ENCODE data around the gene POLH.
"Not testable (repeated sequence)": the region's sequence is repeated elsewhere in the genome, so short reads cannot be mapped to it uniquely, and the experiment has no call there.

POLH gene

DNA sequence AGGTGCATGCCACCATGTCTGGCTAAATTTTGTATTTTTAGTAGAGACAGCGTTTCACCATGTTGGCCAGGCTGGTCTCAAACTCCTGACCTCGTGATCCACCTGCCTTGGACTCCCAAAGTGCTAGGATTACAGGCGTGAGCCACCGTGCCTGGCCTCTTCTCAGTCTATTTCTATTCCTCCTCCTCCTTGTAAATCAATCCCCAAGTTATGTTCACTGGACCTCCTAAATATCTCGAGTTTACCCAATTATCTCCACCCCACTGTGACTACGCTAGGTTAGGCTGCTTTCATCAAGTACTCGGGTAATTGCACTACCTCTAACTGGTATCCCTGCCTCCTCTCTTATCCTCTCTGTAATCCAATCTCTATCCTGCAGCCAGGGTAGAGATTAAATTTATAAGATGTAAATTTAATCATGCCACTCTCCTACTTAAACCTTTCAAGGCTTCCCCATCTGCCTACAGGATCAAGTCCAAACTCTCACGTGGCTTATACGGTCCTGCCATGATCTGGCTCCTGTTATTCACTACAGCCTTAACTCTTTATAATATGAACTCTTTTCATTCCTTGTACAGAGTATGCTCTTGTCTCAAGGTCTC, 58.8 kb downstream of the POLH start:
- no peak for DNase-seq

DNA sequence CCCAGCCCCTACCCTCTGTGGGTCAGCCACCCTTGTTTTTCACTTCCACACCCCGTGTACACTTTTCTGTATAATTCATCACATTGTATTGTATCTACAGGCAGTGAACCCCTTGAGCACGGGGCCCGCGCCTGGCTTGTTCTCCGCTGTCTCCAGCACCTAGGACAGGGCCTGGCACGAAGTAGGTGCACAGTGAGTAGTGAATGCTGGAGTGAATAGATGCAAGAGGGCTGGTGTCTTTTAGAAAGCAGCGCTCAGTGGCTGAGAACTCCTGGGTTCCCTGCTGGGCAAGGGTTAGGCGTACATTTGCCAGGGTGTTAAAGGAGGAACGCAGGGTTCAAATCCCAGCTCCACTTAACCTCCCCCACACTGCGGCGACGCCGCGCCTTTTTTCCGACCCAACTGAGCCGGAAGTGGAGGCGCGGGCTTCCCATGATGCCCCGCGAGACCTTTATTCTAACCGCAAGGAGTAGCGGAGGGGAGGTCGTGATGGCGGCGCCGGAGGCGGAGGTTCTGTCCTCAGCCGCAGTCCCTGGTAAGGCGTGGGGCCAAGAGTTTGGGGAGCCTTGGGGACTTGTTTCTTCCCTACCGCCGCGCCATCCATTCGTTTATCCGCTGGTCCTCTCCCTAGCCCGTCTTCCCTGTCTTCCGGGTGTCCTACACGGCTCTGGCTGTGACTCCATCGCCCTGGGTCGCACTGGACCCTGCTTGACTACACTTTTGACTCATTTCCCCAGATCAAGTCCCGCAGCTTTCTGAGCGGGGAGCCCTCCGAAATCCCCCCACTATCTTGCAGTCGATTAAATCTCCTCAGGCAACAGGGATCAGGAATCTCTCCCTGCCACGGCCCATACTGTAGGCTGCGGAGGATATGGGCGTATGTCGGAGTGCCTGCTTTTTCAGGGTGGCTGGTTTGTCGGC, 59.7 kb downstream of the POLH start, which contains the start of gene MAD2L1BP:
Gene MAD2L1BP, plus strand, starts transcription at position 454 of the 921 bp plus-strand sequence. Its CDS starts 36 bp downstream, at position 490.
- DNase-seq: peak; percentile 88

DNA sequence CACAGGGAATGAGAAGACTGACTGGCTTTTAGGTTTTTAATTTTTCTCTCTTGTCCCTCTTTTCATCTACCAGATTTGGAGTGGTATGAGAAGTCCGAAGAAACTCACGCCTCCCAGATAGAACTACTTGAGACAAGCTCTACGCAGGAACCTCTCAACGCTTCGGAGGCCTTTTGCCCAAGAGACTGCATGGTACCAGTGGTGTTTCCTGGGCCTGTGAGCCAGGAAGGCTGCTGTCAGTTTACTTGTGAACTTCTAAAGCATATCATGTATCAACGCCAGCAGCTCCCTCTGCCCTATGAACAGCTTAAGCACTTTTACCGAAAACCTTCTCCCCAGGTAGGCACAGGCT, 60.3 kb downstream of the POLH start:
- DNase-seq: peak; percentile 29

DNA sequence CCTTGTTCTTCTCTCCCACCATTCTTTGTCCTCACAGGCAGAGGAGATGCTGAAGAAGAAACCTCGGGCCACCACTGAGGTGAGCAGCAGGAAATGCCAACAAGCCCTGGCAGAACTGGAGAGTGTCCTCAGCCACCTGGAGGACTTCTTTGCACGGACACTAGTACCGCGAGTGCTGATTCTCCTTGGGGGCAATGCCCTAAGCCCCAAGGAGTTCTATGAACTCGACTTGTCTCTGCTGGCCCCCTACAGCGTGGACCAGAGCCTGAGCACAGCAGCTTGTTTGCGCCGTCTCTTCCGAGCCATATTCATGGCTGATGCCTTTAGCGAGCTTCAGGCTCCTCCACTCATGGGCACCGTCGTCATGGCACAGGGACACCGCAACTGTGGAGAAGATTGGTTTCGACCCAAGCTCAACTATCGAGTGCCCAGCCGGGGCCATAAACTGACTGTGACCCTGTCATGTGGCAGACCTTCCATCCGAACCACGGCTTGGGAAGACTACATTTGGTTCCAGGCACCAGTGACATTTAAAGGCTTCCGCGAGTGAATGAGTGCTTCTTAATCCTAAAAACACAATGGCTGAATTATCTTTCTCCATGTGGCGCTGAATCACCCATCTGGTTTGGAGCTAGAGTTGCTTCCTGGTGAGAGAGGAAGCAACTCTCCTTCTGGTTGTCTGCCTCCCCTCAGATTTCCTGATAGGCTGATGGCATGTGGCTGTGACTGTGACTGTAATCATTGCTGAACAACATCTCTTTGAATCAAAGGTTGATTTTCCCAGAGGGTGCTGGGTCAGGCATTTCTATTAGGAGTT, 64.2 kb downstream of the POLH start:
- DNase-seq: no peak

DNA sequence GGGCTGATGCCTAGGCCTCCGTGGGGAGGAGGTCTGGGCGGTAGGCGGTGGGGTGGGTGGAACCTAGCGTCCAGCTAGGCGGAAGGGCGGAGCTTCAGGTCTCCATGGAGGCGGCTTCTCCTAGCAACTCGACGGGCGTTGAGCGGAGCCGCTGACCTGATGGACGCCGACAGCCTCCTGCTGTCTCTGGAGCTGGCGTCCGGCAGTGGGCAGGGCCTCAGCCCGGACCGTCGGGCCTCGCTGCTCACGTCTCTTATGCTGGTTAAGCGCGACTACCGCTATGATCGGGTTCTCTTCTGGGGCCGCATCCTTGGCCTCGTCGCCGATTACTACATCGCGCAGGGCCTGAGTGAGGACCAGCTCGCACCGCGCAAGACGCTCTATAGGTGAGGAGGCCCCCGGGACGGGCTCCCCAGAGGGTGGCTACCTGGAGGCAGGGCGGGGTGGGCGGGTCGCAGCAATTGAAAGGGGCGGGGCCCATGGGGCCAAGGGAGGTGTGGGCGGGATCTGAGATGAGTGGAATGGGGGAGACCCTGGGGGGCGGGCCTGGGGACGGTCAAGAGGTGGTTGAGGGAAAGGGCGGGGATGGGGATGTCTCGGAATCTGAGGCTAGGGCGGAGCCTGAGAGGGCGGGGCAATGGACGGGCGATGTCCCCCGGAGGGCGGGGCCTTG, 69.1 kb downstream of the POLH start, which contains the start of gene RSPH9:
Gene RSPH9, plus strand, starts transcription at position 97 of the 673 bp plus-strand sequence. Its CDS starts 63 bp downstream, at position 160.
- peak; percentile 80 for DNase-seq

DNA sequence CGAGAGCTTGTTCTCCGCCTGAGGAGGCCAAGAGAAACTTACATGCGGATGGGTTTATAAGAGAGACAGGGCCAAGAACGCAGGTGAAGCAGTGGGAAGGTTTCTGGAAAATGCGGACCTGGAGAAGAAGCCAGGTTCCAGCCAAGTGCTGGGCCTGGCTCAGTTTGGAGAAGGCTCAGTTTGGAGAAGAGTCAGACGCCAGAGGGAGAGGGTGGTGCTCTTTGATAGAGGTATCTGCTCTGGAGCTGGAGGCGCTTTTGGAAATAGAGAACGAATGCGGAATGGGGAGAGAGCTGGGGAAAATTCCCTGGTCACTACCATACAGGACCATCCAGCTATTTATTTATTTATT, 69.6 kb downstream of the POLH start:
- DNase-seq: no peak

DNA sequence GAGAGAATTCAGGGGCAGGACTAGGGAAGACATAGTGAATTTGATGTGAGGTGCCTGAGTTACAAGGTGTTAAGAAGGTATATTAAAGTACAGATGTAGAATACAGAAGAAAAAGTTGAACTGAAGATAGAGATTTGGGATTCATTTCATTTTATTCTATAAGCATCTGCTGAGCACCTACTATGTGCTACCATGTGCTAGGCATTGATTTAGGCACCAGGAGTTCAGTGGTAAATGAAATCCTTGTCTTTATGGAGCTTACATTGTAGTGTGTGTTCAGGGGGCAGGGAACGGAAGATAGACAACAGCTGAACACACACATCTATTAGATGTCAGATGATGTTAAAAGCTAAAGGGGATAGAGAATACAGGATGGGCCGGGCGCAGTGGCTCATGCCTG, 71.6 kb downstream of the POLH start:
- no peak for DNase-seq

DNA sequence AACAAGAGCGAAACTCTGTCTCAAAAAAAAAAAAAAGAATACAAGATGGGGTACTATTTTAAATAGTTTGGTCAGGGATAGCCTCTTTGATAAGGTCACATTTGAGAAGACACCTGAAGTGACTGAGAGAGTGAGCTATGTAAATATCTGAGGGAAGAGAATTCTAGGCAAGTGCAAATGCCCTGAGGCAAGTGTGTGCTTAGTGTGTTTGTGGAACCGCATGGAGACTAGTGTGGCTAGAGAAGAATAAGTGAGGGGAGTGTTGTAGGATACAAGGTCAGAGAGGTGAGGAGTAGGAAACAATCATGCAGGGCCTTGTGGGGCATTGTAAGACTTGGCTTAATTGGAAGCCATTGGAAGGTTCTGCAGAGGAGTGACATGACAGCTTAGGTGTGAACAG, 72.3 kb downstream of the POLH start:
- DNase-seq: no peak

DNA sequence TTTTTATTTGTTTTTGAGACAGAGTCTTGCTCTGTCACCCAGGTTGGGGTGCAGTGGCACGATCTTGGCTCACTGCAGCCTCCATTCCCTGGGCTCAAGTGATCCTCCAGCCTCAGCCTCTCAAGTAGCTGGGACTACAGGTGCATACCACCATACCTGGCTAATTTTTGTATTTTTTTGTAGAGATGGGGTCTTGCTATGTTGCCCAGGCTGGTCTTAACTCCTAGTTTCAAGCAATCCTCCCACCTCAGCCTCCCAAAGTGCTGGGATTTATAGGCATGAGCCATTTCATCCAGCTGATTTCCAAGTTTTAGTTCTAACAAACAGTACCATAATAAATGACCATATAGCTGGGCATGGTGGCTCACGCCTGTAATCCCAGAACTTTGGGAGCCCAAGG, 76.8 kb downstream of the POLH start:
- not testable (repeated sequence) for DNase-seq

DNA sequence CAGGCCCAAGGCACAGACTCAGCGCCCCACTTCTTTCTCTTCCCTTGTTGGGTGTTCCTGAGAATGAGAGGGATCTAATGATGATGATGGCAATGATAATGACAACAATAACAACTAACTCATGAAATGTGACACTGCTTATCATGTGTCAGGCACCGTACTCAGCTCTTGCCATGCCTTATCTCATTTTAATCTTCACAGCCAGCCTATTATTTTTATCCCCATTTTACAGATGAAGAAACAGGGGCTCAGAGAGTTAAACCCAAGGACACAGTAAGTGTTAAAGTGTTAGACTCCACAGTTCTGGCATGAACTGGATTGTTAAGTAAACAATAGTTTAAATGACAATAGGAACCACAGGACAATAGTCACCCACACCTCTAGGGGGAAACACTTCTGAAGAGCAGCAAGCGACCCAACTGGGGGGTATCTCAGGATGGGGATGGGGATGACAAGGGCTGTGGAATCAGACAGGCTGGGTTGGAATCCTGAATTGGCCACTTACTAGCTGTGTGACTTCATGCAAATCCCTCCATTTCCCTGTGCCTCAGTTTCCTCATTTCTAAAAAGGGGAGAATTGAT, 81.3 kb downstream of the POLH start:
- DNase-seq: no peak

DNA sequence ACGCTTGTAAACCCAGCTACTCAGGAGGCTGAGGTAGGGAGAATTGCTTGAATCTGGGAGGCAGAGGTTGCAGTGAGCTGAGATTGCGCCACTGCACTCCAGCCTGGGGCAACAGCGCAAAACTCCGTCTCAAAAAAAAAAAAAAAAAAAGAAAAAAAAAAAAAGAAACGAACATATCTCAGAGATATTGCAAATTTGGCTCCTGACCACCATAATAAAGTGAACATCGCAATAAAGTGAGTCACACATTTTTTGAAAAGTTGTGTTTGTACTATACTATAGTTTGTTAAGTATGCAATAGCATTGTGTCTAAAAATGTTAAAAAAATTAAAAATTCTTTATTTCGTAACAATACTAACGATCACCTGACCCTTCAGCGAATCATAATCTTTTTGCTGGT, 82.2 kb downstream of the POLH start:
- DNase-seq: no peak

DNA sequence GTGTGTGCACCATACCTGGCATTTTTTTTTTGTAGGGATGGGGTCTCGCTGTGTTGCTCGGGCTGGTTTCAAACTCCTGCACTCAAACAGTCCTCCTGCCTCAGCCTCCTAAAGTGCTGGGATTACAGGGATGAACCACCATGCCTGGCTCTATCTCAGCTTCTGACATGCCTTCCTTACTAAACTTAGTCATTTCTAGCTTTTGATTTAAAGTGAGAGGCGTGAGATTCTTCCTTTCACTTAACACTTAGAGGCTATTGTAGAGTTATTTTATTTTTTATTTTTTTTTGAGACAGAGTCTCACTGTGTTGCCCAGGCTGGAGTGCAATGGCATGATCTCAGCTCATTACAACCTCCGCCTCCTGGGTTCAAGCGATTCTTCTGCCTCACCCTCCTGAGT, 87.0 kb downstream of the POLH start:
- not testable (repeated sequence) for DNase-seq

Measured in CD4-positive, alpha-beta T cell treated with Interleukin-6 for 4 hours (primary cell).